Measurements from ENCODE around the gene RAP1GAP.

DNA sequence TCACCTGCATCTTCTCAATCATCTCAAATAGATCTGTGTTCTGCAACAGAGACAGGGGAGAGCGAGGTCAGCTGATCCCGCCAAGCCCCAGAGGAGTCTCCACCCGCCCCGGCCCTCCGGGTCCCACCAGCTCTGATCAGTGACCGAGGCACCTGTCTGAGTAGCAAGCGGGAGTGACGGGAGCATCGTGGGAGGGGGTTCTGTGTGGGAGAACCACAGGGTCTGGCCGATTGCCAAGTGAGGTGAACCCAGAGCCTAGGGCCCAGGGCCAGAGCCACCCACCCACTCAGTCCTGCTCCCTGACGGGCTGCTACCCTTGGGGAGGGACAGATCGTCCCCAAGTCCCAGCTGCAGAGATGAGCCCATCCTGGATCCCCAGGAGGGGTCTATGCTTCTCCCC lies 49.1 kb downstream of the RAP1GAP start:
- TF ChIP-seq CEBPB (IDR thresholded peaks at IDR 0.05; ENCODE audit: low read depth), result no peak
- TF ChIP-seq, protein P1, sequence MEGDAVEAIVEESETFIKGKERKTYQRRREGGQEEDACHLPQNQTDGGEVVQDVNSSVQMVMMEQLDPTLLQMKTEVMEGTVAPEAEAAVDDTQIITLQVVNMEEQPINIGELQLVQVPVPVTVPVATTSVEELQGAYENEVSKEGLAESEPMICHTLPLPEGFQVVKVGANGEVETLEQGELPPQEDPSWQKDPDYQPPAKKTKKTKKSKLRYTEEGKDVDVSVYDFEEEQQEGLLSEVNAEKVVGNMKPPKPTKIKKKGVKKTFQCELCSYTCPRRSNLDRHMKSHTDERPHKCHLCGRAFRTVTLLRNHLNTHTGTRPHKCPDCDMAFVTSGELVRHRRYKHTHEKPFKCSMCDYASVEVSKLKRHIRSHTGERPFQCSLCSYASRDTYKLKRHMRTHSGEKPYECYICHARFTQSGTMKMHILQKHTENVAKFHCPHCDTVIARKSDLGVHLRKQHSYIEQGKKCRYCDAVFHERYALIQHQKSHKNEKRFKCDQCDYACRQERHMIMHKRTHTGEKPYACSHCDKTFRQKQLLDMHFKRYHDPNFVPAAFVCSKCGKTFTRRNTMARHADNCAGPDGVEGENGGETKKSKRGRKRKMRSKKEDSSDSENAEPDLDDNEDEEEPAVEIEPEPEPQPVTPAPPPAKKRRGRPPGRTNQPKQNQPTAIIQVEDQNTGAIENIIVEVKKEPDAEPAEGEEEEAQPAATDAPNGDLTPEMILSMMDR (IDR thresholded peaks at IDR 0.05 in 2 of 3, conservative IDR thresholded peaks at IDR 0.05 in 1 of 3; ENCODE audit: borderline replicate concordance in 1 of 3, insufficient read depth in 1 of 3, low read depth in 2 of 3, low read length in 2 of 3), result no peak
- TF ChIP-seq POLR2A (IDR thresholded peaks at IDR 0.05; ENCODE audit: borderline replicate concordance, extremely low read depth, insufficient read depth, insufficient read length), result no peak
- no peak for TF ChIP-seq EGR1 (IDR thresholded peaks at IDR 0.05; ENCODE audit: low read depth)
- no peak for TF ChIP-seq EZH2 (IDR thresholded peaks at IDR 0.05)
- no peak for TF ChIP-seq ELF1 (IDR thresholded peaks at IDR 0.05; ENCODE audit: borderline replicate concordance, low read depth)

Data from HCT116 (cell line).